ENCODE measurements around the gene SRMS.

GRCh38 chr20:63552481-63553249 lies 5.1 kb upstream of the SRMS start:
- TF ChIP-seq CTCF (IDR thresholded peaks at IDR 0.05; ENCODE audit: low read depth, low read length, missing input control), result no peak
- TF ChIP-seq EGR1 (IDR thresholded peaks at IDR 0.05; ENCODE audit: low read depth in 2 of 2), result no peak
- TF ChIP-seq TAF1 (conservative IDR thresholded peaks at IDR 0.05), result no peak
- no peak for TF ChIP-seq YY1 (IDR thresholded peaks at IDR 0.05)
- TF ChIP-seq REST (IDR thresholded peaks at IDR 0.05), result no peak
- TF ChIP-seq FOXA1 (IDR thresholded peaks at IDR 0.05), result no peak

All from liver (tissue), 3 donors.